Measurements from ENCODE around the gene CRB3. TPM values are rescaled to one million over a fixed set of nuclear protein-coding genes. Genes with fewer than 3 reads are reported as not detected.

The CRB3 gene
- total RNA-seq, 1 donor = not detected

GRCh38 chr19:6439743-6440142, 24.3 kb upstream of the CRB3 start:
- no peak for DNase-seq (ENCODE audit: low read depth)
- no peak overlapping the region for H3K4me3 ChIP-seq (ENCODE audit: low read depth, low read length)
- no peak for TF ChIP-seq CTCF (IDR thresholded peaks at IDR 0.05; ENCODE audit: insufficient read depth, low read length)

GRCh38 chr19:6440905-6441304, 23.2 kb upstream of the CRB3 start:
- no peak for DNase-seq (ENCODE audit: low read depth)
- H3K4me3 ChIP-seq (ENCODE audit: low read depth, low read length) = no peak overlapping the region
- no peak for TF ChIP-seq CTCF (IDR thresholded peaks at IDR 0.05; ENCODE audit: insufficient read depth, low read length)

GRCh38 chr19:6442087-6442688, 21.9 kb upstream of the CRB3 start:
- no peak for TF ChIP-seq CTCF (IDR thresholded peaks at IDR 0.05; ENCODE audit: insufficient read depth, low read length)
- H3K4me3 ChIP-seq (ENCODE audit: low read depth, low read length) = no peak overlapping the region
- DNase-seq (ENCODE audit: low read depth) = no peak

- H3K4me3 ChIP-seq (ENCODE audit: low read depth, low read length) = no peak overlapping the region
- no peak for DNase-seq (ENCODE audit: low read depth)
- TF ChIP-seq CTCF (IDR thresholded peaks at IDR 0.05; ENCODE audit: insufficient read depth, low read length) = no peak
Observed at GRCh38 chr19:6443986-6444385, 20.1 kb upstream of the CRB3 start.

GRCh38 chr19:6446452-6446851, 17.6 kb upstream of the CRB3 start:
- H3K4me3 ChIP-seq (ENCODE audit: low read depth, low read length) = no peak overlapping the region
- DNase-seq (ENCODE audit: low read depth) = no peak
- TF ChIP-seq CTCF (IDR thresholded peaks at IDR 0.05; ENCODE audit: insufficient read depth, low read length) = no peak

GRCh38 chr19:6448045-6448444, 16.0 kb upstream of the CRB3 start:
- no peak for DNase-seq (ENCODE audit: low read depth)
- no peak for TF ChIP-seq CTCF (IDR thresholded peaks at IDR 0.05; ENCODE audit: insufficient read depth, low read length)
- no peak overlapping the region for H3K4me3 ChIP-seq (ENCODE audit: low read depth, low read length)

GRCh38 chr19:6450166-6450565, 13.9 kb upstream of the CRB3 start:
- no peak for DNase-seq (ENCODE audit: low read depth)
- no peak for TF ChIP-seq CTCF (IDR thresholded peaks at IDR 0.05; ENCODE audit: insufficient read depth, low read length)
- H3K4me3 ChIP-seq (ENCODE audit: low read depth, low read length) = no peak overlapping the region
